ENCODE measurements around the gene COL15A1. TPM values are rescaled to one million over a fixed set of nuclear protein-coding genes. Genes with fewer than 3 reads are reported as not detected.

COL15A1 gene
- total and polyA plus RNA-seq, 2 donors (not counting 1 experiment from before 2014, with no cell fraction given), result not detected

DNA sequence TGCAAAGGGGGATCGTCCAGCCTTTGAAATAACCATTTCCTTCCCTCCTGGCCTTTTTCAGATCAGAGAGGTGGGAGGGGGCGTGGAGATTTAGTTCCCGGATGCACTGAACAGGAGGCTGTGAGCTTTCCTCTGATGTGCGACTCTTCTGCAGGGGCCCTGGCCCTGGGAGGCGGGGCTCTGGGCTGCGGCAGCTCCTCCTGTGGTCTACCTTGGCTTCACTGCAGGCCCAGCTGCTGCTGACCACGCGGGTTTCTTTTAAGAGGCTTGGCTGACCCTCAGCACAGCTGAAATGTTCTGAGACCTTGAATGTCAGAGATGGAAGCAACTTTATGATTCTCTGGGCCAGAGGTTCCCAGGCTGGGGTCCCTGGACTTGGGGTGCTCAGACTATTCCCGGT lies 27.0 kb upstream of the COL15A1 start:
- Histone ChIP-seq H3K4me2 (replicated peaks; ENCODE audit: low read depth, low read length, poor library complexity, severe bottlenecking) (no peak overlapping the region), H3K27ac (ENCODE audit: low read length in 2 of 2) (no peak overlapping the region), H2AFZ (ENCODE audit: insufficient read depth, low read depth, low read length, poor library complexity, severe bottlenecking) (no peak overlapping the region), H3K79me2 (ENCODE audit: control insufficient read depth, insufficient read depth, low read length) (no peaks in the 10 kb centered on the region), H3K36me3 (replicated peaks in 1 of 2; ENCODE audit: control extremely low read depth in 1 of 2, control insufficient read depth in 1 of 2, extremely low read depth in 1 of 2, insufficient read depth in 2 of 2, low read length in 1 of 2) (no peaks in the 10 kb centered on the region), H3K4me3 (ENCODE audit: control extremely low read depth in 1 of 5, extremely low read depth in 1 of 5, insufficient read depth in 1 of 5, low read depth in 2 of 5, low read length in 4 of 5) (no peak overlapping the region), H4K20me1 (ENCODE audit: control insufficient read depth, insufficient read depth, low read length, poor library complexity, severe bottlenecking) (no peaks in the 10 kb centered on the region), H3K9me3 (ENCODE audit: control extremely low read depth in 1 of 3, control insufficient read depth in 2 of 3, insufficient read depth in 1 of 3, low read length in 2 of 3) (no peaks in the 10 kb centered on the region), H3K27me3 (replicated peaks in 1 of 4; ENCODE audit: control extremely low read depth in 1 of 4, control insufficient read depth in 3 of 4, insufficient read depth in 4 of 4, low read length in 3 of 4) (no peaks in the 10 kb centered on the region), H3K9ac (ENCODE audit: low read length) (no peak overlapping the region), H3K4me1 (ENCODE audit: control insufficient read depth in 2 of 2, insufficient read depth in 2 of 2, low read length in 2 of 2) (no peaks in the 10 kb centered on the region)
- intact Hi-C loops (cut with micrococcal nuclease), result no loop called here
- TF ChIP-seq, protein P1, sequence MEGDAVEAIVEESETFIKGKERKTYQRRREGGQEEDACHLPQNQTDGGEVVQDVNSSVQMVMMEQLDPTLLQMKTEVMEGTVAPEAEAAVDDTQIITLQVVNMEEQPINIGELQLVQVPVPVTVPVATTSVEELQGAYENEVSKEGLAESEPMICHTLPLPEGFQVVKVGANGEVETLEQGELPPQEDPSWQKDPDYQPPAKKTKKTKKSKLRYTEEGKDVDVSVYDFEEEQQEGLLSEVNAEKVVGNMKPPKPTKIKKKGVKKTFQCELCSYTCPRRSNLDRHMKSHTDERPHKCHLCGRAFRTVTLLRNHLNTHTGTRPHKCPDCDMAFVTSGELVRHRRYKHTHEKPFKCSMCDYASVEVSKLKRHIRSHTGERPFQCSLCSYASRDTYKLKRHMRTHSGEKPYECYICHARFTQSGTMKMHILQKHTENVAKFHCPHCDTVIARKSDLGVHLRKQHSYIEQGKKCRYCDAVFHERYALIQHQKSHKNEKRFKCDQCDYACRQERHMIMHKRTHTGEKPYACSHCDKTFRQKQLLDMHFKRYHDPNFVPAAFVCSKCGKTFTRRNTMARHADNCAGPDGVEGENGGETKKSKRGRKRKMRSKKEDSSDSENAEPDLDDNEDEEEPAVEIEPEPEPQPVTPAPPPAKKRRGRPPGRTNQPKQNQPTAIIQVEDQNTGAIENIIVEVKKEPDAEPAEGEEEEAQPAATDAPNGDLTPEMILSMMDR (IDR thresholded peaks at IDR 0.05), result no peak
- no peak for TF ChIP-seq EZH2 (IDR thresholded peaks at IDR 0.05; ENCODE audit: borderline replicate concordance, insufficient read depth, low read depth, low read length, poor library complexity, severe bottlenecking)
- H3K4me3 Mint-ChIP-seq, result no peak overlapping the region
- H3K27ac Mint-ChIP-seq, result no peak overlapping the region
- no peak for ATAC-seq (ENCODE audit: low read depth)
- H3K4me1 Mint-ChIP-seq, result no peaks in the 10 kb centered on the region
- CTCF ChIA-PET, result interaction anchor here (0.7 kb wide), 1 partner anchor 39 kb away, joined by 3 read pairs; no protein-coding TSS in a partner anchor
- WGBS (ENCODE audit: insufficient coverage), result 85% methylated on average over 7 of the region's 9 CpGs
- H3K27me3 Mint-ChIP-seq, result peaks cover 11% of the 10 kb centered on the region
- no peak for DNase-seq
- no peaks in the 10 kb centered on the region for H3K9me3 Mint-ChIP-seq (ENCODE audit: insufficient read depth)
- POLR2A ChIA-PET, result no interaction called here

DNA sequence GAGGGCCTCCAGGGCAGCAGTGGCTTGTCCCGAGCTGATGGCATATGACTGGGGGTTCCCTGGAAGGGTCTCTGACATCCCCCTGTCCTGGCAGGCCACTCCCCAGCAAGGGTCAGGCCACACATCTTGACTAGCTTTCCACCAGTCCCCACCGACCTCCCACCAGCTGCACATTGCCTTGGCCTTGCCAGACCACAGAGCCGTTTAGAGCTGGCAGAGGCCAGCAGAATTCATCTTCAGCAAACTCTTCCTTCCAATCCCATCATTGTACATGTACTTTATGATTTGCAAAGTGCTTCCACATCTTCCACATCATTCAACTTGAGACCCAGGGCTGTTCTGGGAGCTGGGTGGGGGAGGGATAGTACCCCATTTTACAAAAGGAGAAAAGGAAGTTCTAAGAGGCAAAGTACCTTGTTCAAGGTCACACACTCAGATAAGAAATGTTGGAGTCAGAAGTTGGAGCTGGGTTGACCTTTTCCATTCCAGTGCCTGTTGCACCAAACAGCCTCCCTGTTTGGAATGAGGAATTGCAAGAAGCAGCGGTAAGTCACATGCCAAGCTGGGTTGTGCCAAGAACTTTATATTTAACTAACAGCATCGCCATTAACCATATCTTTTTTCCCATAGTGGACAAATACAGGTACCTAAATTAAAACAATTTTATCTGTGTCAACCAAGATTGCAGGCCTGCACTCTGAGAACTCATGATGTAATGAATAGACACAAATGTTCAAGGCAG lies 25.8 kb upstream of the COL15A1 start:
- Histone ChIP-seq H3K9ac (ENCODE audit: low read length) (no peak overlapping the region), H3K36me3 (replicated peaks in 1 of 2; ENCODE audit: control extremely low read depth in 1 of 2, control insufficient read depth in 1 of 2, extremely low read depth in 1 of 2, insufficient read depth in 2 of 2, low read length in 1 of 2) (no peaks in the 10 kb centered on the region), H3K27me3 (replicated peaks in 1 of 4; ENCODE audit: control extremely low read depth in 1 of 4, control insufficient read depth in 3 of 4, insufficient read depth in 4 of 4, low read length in 3 of 4) (no peaks in the 10 kb centered on the region), H3K4me3 (ENCODE audit: control extremely low read depth in 1 of 5, extremely low read depth in 1 of 5, insufficient read depth in 1 of 5, low read depth in 2 of 5, low read length in 4 of 5) (no peak overlapping the region), H3K79me2 (ENCODE audit: control insufficient read depth, insufficient read depth, low read length) (no peaks in the 10 kb centered on the region), H4K20me1 (ENCODE audit: control insufficient read depth, insufficient read depth, low read length, poor library complexity, severe bottlenecking) (no peaks in the 10 kb centered on the region), H3K4me2 (replicated peaks; ENCODE audit: low read depth, low read length, poor library complexity, severe bottlenecking) (no peak overlapping the region), H3K27ac (ENCODE audit: low read length in 2 of 2) (no peak overlapping the region), H3K4me1 (ENCODE audit: control insufficient read depth in 2 of 2, insufficient read depth in 2 of 2, low read length in 2 of 2) (no peaks in the 10 kb centered on the region), H3K9me3 (ENCODE audit: control extremely low read depth in 1 of 3, control insufficient read depth in 2 of 3, insufficient read depth in 1 of 3, low read length in 2 of 3) (no peaks in the 10 kb centered on the region), H2AFZ (ENCODE audit: insufficient read depth, low read depth, low read length, poor library complexity, severe bottlenecking) (no peak overlapping the region)
- ChIA-PET POLR2A (no interaction called here), CTCF (no interaction called here)
- H3K4me1 Mint-ChIP-seq, result peaks cover under 1% of the 10 kb centered on the region
- ATAC-seq (ENCODE audit: low read depth) (no peak), DNase-seq (no peak)
- TF ChIP-seq, protein P1 (IDR thresholded peaks at IDR 0.05), result no peak
- TF ChIP-seq EZH2 (IDR thresholded peaks at IDR 0.05; ENCODE audit: borderline replicate concordance, insufficient read depth, low read depth, low read length, poor library complexity, severe bottlenecking), result no peak
- peaks cover 10% of the 10 kb centered on the region for H3K27me3 Mint-ChIP-seq
- intact Hi-C loops (cut with micrococcal nuclease), result no loop called here
- H3K27ac Mint-ChIP-seq, result no peak overlapping the region
- H3K4me3 Mint-ChIP-seq, result no peak overlapping the region
- WGBS (ENCODE audit: insufficient coverage), result 89% methylated on average over 3 of the region's 5 CpGs
- no peaks in the 10 kb centered on the region for H3K9me3 Mint-ChIP-seq (ENCODE audit: insufficient read depth)
